Stimulated activated CD8-positive, alpha-beta memory T cell treated with anti-CD3 and anti-CD28 coated beads, Interleukin-7, amount 100 ng/mL, for 4 hours (primary cell): ENCODE results near the gene ABCA13.

Source experiments
- DNase-seq, 2 donors: peaks; one replicate each; pipeline ENCODE4 v3.0.0-alpha.2; 2020; ENCODE audit warnings: low read depth in 2 of 2

ABCA13 gene

GRCh38 chr7:48515171-48515570, 343.9 kb downstream of the ABCA13 start:
- no peak for DNase-seq

DNA sequence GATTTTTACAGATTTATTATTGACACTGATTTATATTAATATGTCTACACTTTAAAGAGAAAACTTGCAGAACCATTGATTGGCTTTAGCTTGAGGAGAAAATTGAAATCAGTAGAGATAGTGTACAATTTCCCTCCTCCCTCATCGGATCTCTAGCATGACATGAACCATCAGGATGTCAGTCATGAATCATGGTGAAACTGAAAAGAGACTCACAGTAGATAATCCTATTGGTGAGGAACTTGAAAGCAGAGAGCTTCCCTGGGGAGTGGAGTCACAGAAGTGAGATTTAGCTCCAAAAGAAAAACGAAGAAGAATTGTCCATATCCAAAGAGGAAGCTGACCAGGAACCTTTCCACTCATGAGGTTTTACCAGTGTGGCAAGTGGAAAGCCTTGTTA, 346.8 kb downstream of the ABCA13 start:
- no peak for DNase-seq

DNA sequence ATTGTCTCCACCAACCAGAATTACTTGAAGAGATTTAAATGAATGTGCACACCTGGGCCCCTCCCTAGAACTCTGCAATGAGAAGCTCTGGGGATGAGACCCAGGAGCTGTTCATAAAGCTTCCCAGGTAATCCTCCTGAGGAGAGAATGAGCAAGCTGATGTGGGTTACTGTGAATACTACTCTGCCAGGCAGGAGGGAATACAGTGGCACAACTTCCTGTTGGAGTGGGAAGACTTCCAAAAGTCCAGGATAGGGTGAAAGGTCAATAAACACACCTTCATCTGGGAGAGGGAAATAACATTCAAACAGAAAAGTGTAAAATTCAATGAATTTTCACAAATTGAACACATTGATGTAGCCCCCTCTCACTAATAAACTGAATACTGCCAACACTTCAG, 351.4 kb downstream of the ABCA13 start:
- DNase-seq = no peak

GRCh38 chr7:48525736-48526732, 354.8 kb downstream of the ABCA13 start:
- no peak for DNase-seq

DNA sequence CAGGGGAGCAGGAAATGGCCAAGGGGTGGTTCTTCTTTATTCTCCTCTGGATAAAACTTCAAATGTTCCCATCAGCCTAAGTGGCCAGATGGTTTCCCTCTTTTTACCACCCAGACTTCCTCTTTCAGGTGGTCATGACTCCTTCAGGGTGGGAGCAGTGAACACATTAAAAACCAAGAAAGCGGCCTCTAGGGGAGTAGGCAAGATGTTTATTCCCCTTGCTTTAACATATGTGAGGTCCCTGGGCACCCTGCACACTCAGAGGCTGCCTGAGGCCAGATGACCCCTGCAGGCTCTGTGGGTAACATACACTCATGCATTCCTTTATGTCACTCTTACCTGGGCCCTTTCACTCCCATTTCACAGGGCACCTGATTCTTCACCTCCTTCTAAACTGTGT, 357.4 kb downstream of the ABCA13 start:
- no peak for DNase-seq

DNA sequence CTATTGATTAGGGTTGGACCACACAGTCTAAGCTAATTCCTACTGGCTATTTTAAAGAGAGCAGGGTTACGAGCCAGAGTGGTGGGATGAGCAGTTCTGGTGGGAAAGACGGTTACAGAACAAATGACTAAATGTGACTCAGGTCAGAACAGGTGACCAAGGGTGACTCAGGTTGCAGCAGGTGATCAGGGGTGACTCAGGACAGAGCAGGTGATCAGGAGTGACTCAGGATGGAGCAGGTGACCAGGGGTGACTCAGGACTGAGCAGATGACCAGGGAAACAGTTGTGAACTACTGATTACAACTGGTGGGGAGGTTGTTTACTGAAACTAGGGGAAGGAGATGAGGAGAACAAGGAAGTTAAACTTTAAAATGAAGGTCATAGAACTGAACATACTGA, 366.3 kb downstream of the ABCA13 start:
- no peak for DNase-seq

GRCh38 chr7:48540746-48541145, 369.5 kb downstream of the ABCA13 start:
- DNase-seq = no peak

DNA sequence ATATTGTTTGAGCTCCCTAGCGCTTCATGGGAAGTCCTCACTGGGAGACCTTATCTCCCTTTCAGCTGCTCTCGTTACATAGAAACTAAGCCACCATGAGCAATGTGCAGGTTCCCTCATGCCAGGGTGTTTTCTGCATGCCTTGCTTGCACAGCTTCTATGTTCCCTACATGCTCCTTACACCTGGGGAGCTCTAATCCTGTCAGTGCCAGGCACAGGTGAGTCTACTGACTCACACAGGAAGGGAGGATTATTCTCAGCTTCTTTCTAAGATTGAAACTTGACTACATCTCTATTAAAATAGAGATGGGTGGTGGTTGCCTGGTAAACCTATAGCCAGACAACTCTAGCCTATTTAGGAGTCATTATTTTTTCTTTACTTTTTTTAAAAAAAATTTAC, 377.4 kb downstream of the ABCA13 start:
- no peak for DNase-seq

GRCh38 chr7:48551652-48552051, 380.4 kb downstream of the ABCA13 start:
- no peak for DNase-seq

GRCh38 chr7:48563334-48563733, 392.1 kb downstream of the ABCA13 start:
- no peak for DNase-seq

DNA sequence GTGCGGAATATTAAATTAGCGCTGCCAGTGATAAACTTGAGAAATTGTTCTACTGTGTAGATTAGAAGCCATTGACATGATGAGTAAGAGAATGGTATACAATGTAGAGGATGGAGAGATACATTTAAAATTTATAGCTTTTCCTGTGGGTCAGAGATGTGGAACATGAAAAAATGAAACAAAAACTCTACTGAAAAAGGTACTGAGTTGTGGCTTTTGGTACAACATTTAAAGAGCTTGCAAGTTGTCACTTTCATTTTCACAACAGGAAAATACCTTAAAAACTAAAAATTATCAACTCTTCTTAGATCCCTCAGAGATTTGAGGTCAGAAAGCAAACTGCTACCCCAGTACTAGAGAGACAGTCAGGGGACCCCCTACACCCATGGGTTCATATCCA, 404.3 kb downstream of the ABCA13 start:
- no peak for DNase-seq

- no peak for DNase-seq
Measured at GRCh38 chr7:48587475-48587874, 416.2 kb downstream of the ABCA13 start.

- DNase-seq = no peak
Measured at GRCh38 chr7:48594349-48594748, 423.1 kb downstream of the ABCA13 start.

- DNase-seq = no peak
Measured at GRCh38 chr7:48595756-48596155, 424.5 kb downstream of the ABCA13 start.

GRCh38 chr7:48610705-48611104, 439.4 kb downstream of the ABCA13 start:
- DNase-seq = no peak

- DNase-seq = no peak
Measured at GRCh38 chr7:48611993-48612392, 440.7 kb downstream of the ABCA13 start.

- no peak for DNase-seq
Measured at GRCh38 chr7:48617508-48617907, 446.2 kb downstream of the ABCA13 start.

DNA sequence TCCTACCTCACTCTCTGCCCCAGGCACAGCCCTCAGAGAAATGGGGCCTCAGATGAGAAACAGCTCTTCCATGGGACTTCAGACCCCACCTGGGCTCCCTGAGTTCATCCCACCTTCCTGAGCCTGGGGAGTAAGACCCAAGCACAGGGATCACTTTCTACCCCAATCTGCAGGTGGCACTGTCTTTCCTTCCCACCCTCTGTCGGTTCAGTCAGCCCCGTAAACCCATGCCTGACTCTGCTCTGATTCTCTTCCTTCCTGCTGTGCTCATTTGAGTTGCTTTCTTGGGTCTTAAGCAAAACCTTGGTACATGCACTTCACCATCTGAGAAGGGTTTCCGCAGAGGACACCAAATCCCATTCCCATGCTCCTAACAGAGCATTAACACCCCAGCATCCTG, 446.7 kb downstream of the ABCA13 start:
- DNase-seq = no peak

DNA sequence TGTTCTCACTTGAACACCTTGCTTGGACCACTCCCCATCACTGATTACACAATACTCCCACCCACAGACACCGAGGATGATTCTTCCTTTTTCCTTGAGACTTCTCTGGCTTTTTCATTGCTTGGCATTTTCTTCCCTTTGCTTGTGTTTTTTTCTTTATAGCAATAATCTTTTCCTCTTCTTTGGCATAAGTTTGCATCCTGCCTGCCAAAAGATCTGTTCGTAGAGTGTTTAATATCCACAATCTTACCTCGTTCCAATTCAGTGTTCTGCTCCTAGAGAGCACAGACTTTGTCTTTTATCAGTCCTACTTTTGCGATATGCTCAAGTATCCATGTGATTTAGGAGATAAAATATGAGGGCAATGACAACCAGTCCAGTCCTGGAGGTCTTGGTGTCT, 449.8 kb downstream of the ABCA13 start:
- no peak for DNase-seq

GRCh38 chr7:48627164-48627563, 455.9 kb downstream of the ABCA13 start:
- no peak for DNase-seq

- no peak for DNase-seq
Measured at GRCh38 chr7:48628793-48629349, 457.6 kb downstream of the ABCA13 start.

- no peak for DNase-seq
Measured at GRCh38 chr7:48634116-48634632, 462.9 kb downstream of the ABCA13 start.

DNA sequence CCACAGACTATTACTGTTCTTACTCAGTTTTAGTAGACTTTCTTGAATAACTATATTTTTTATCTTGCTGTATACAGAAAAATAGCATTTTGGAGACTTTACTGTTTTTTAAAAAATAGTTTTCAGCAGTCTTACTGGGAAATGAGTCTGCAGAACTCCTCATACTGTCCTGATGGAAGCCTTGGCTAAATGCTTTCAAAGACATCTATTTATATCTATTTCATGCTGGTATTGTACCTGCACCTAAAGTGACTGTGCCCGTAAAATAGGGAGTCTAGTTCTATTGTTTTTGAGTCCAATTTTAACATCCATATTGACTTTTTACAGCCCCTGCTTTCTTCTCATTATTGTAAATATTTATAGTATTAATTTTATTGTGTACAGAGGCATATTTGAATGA, 464.5 kb downstream of the ABCA13 start:
- no peak for DNase-seq
